ENCODE measurements around the gene CAPS.

DNA sequence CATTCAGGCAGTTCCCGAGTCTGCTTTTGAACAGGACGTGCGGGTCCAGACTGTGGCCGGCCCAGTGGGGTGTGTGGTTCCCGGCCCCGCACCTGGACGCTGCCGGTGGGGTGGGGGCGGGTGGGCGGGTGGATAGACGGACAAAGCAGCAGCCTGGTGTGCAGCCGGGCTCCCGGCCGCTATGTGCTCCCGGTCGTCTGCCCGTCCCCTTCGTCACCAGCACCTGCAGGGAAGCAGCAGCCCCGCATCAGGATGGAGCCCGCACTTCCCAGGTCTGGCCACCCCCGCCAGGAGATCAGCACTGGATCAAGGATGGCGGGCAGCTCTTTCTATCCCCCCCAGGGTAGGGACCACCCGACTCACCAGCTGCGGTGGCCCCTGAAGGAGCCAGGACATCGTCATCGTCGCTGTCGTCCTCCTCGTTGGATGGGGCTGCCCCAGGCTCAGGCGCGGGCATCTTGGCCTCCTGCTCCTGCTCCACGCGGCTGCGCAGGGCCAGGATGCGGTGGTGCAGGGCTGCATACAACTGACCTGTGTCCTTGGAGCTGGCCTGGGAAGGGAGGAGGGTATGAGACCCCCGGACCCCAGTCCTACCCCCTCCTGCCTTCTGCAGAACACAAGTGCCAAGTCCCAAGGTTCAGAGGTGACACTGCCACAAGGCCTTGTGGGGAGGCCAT lies 3.5 kb downstream of the CAPS start:
- TF ChIP-seq CTCF (optimal IDR thresholded peaks at IDR 0.05 in 1 of 3, IDR thresholded peaks at IDR 0.05 in 1 of 3, conservative IDR thresholded peaks at IDR 0.05 in 1 of 3; ENCODE audit: extremely low read depth in 1 of 3, insufficient read depth in 2 of 3, low read length in 3 of 3) (no peak), EZH2 (IDR thresholded peaks at IDR 0.05; ENCODE audit: low read length) (no peak)

All from keratinocyte (primary cell).